C4-2B (cell line): ENCODE data around the gene DNAL1.

ENCODE experiments used
- H3K27ac ChIP-seq: fragments of 450-650 bp; 2 replicates; pipeline ENCODE4 v1.5.1; 2017
- ZFX ChIP-seq: fragments of 450-650 bp; IDR thresholded peaks from 2 replicates; pipeline ENCODE4 v1.6.1; 2017
- TF ChIP-seq, protein P1 (sequence below): fragments of 450-650 bp; conservative IDR thresholded peaks from 2 replicates; pipeline ENCODE4 v1.5.1; 2017; ENCODE audit warnings: mild to moderate bottlenecking

The DNAL1 gene

DNA sequence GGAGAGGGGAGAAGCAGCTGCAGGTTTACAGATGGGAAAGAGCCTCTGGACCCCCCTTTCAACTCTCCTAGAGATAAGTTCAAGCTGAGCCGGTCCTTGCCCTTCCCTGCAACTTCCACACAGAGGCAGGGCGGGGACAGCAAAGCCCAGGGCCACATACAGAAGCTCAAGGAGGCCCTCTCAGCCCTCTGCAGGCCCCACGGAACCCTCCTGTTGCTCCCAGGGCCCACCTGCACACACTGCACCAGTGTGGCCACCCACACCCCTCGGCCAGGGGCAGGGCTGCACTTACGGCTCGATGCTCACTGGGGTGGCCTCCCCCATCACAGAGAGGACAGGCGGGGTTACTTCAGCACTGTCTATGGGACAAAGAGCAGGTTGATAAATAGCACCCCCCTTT is 82.4 kb downstream of the DNAL1 start:
- no peak for TF ChIP-seq ZFX
- TF ChIP-seq, protein P1, sequence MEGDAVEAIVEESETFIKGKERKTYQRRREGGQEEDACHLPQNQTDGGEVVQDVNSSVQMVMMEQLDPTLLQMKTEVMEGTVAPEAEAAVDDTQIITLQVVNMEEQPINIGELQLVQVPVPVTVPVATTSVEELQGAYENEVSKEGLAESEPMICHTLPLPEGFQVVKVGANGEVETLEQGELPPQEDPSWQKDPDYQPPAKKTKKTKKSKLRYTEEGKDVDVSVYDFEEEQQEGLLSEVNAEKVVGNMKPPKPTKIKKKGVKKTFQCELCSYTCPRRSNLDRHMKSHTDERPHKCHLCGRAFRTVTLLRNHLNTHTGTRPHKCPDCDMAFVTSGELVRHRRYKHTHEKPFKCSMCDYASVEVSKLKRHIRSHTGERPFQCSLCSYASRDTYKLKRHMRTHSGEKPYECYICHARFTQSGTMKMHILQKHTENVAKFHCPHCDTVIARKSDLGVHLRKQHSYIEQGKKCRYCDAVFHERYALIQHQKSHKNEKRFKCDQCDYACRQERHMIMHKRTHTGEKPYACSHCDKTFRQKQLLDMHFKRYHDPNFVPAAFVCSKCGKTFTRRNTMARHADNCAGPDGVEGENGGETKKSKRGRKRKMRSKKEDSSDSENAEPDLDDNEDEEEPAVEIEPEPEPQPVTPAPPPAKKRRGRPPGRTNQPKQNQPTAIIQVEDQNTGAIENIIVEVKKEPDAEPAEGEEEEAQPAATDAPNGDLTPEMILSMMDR, result no peak
- H3K27ac ChIP-seq, result no peak overlapping the region

GRCh38 chr14:73728717-73729330 is 84.0 kb downstream of the DNAL1 start:
- TF ChIP-seq, protein P1, result peak; percentile 93
- TF ChIP-seq ZFX, result no peak
- H3K27ac ChIP-seq, result peak overlapping the region; percentile 26

GRCh38 chr14:73729556-73730265 is 84.9 kb downstream of the DNAL1 start:
- H3K27ac ChIP-seq, result no peak overlapping the region
- TF ChIP-seq, protein P1, result no peak
- no peak for TF ChIP-seq ZFX

GRCh38 chr14:73731111-73731510 is 86.3 kb downstream of the DNAL1 start:
- TF ChIP-seq, protein P1, result no peak
- TF ChIP-seq ZFX, result no peak
- no peak overlapping the region for H3K27ac ChIP-seq

DNA sequence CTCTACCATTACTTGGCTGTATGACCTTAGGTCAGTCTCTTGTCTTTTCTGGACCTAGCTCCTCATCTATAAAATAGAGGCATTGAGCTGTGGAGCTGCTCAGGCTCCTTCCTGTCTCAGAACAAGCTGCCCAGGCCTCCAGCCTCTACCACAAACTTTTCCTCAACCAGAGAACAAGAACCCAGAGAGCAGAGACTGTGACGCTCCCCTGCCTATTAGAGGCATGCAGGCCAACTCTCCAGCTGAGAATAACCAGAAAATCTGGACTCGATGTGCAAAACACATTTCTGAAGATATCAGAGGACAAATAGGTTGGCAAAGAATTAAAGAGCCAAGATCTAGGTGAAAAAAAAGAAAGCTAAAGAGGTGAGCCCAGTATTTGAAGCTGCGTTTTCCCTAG is 87.2 kb downstream of the DNAL1 start:
- no peak overlapping the region for H3K27ac ChIP-seq
- TF ChIP-seq ZFX, result no peak
- TF ChIP-seq, protein P1, result no peak

GRCh38 chr14:73736842-73737241 is 92.1 kb downstream of the DNAL1 start:
- no peak for TF ChIP-seq ZFX
- TF ChIP-seq, protein P1, result no peak
- H3K27ac ChIP-seq, result no peak overlapping the region

DNA sequence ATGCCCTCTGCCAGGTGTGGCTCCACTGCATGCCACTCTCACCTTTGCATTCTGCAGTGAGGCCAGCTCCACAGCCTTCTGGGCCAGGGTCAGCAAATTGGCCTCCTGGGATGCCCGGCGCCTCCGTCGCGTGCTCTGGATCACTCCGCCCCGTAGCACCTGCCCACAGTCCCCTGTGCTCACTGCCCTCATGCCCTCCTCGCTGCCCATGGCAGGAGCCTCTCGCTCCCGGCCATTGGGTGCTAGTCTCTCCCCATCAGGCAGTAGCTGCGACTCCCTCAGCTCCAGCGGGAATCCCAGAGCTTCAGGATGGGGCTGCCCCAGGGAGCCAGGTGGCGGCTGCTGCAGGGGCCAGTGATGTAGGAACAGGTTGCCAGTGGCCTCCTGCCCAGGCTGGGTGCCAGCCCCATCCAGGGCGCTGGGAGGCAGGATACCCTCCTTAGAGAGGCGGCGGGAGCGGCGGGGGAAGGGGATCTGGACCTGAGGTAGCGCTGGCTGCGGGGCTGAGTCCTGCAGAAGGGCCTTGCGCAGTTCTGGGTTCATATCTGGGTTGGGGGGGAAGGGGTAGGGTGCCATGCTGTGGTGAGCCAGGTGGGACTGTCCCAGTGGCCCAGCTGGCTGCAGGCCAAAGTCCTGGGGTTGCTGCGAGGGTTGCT is 93.9 kb downstream of the DNAL1 start:
- no peak overlapping the region for H3K27ac ChIP-seq
- TF ChIP-seq ZFX, result no peak
- TF ChIP-seq, protein P1, result no peak
